Activated CD4-positive, alpha-beta memory T cell treated with anti-CD3 and anti-CD28 coated beads, Interleukin-2, amount 10 ng/mL, durations not matched to agents 7 days and 5 days (primary cell): ENCODE results near the gene FLT3. TPM values are rescaled to one million over a fixed set of nuclear protein-coding genes. Genes with fewer than 3 reads are reported as not detected.
"Not testable (repeated sequence)": the region's sequence is repeated elsewhere in the genome, so short reads cannot be mapped to it uniquely, and the experiment has no call there.

Source experiments
- CTCF ChIA-PET: fragments of 350-600 bp; sonication (Branson Sonifier 250); formaldehyde crosslinking; loops from one replicate; lab custom pipeline; 2021; ENCODE audit warnings: antibody characterized with exemption, inconsistent platforms; lab: Charles Lee
- POLR2A ChIA-PET: fragments of 350-600 bp; sonication (Branson Sonifier 250); formaldehyde crosslinking; loops from one replicate; lab custom pipeline; 2021; ENCODE audit warnings: antibody characterized with exemption; lab: Charles Lee
- DNase-seq: peaks from one replicate; pipeline ENCODE4 v3.0.0-alpha.2; 2020
- H3K27ac Mint-ChIP-seq: one replicate; pipeline ENCODE4 v1.8.0; 2021; ENCODE audit warnings: mild to moderate bottlenecking, mixed read lengths
- H3K27me3 Mint-ChIP-seq: one replicate; pipeline ENCODE4 v1.8.0; 2021; ENCODE audit warnings: mixed read lengths
- H3K36me3 Mint-ChIP-seq: one replicate; pipeline ENCODE4 v1.8.0; 2021; ENCODE audit warnings: low read depth, mixed read lengths
- H3K4me1 Mint-ChIP-seq: one replicate; pipeline ENCODE4 v1.8.0; 2021; ENCODE audit warnings: mixed read lengths
- H3K4me3 Mint-ChIP-seq: one replicate; pipeline ENCODE4 v1.8.0; 2021; ENCODE audit warnings: mild to moderate bottlenecking, mixed read lengths
- H3K9me3 Mint-ChIP-seq: one replicate; pipeline ENCODE4 v1.8.0; 2021; ENCODE audit warnings: mixed read lengths
- total RNA-seq, 2 experiments: library from RNA; stranded (reverse); gene quantifications; one replicate each; pipeline ENCODE4 v1.2.3, GENCODE V29; 2021

FLT3 gene
- total RNA-seq, 2 experiments from 2014 or later = not detected

DNA sequence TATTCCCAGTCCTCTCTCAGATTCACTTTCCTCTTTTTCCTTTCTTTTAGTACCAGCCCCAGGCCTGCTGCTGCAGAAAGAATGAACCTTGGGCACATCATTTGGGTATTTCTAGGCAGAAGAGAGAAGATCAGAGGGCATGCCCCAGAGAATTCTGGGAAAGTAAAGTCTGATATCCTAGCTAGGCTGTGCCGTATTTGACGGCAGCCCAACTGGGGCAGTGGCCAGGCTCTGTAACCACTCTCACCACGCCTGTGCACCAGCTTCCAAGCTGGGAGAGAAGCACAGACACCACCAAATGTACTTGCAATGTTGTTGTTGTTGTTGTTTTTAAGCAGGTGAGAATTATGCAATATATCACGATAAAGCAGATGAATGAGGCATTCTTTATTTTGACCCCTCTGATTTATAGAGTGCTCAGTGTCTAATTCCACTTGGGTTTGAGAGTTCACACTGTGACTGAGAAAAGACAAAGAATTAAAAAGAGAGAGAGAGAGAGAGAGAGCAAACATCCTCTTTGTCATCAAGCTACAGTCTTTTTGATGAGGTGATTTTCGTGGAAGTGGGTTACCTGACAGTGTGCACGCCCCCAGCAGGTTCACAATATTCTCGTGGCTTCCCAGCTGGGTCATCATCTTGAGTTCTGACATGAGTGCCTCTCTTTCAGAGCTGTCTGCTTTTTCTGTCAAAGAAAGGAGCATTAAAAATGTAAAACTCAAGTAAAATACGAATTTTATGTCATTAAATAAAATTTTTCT, 72.6 kb downstream of the FLT3 start:
- peaks cover 14% of the 10 kb centered on the region for H3K27me3 Mint-ChIP-seq
- H3K27ac Mint-ChIP-seq = no peak overlapping the region
- H3K4me1 Mint-ChIP-seq = no peaks in the 10 kb centered on the region
- CTCF ChIA-PET = no interaction called here
- no peak for DNase-seq
- H3K9me3 Mint-ChIP-seq = no peaks in the 10 kb centered on the region
- POLR2A ChIA-PET = no interaction called here
- H3K4me3 Mint-ChIP-seq = no peak overlapping the region
- H3K36me3 Mint-ChIP-seq = no peaks in the 10 kb centered on the region

GRCh38 chr13:28027071-28027470, 73.3 kb downstream of the FLT3 start:
- DNase-seq = no peak
- Mint-ChIP-seq H3K9me3 (no peaks in the 10 kb centered on the region), H3K4me1 (no peaks in the 10 kb centered on the region), H3K27ac (no peak overlapping the region), H3K27me3 (peaks cover 14% of the 10 kb centered on the region), H3K36me3 (no peaks in the 10 kb centered on the region), H3K4me3 (no peak overlapping the region)
- ChIA-PET CTCF (no interaction called here), POLR2A (no interaction called here)

DNA sequence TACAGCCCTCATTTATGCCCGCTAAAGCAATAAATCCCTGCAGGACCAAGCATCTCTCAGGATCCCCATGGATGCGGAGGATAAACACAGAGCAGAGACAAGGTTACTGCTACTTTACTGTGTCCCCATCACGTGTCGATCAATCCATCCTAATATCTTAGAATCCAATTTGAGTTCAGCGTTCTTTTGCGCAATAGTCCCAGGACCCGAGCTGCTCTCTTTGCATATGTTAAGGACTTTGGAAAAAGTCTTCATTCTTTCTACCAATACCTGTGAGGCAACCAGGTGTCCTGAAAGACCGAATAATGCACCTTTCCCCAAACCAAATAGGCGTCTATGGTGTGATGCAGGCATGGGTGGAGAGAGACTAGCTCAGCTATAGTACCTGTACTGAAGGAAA, 73.9 kb downstream of the FLT3 start:
- DNase-seq = no peak
- Mint-ChIP-seq H3K27ac (no peak overlapping the region), H3K27me3 (peaks cover 10% of the 10 kb centered on the region), H3K4me3 (no peak overlapping the region), H3K36me3 (no peaks in the 10 kb centered on the region), H3K9me3 (no peaks in the 10 kb centered on the region), H3K4me1 (no peaks in the 10 kb centered on the region)
- ChIA-PET CTCF (no interaction called here), POLR2A (no interaction called here)

DNA sequence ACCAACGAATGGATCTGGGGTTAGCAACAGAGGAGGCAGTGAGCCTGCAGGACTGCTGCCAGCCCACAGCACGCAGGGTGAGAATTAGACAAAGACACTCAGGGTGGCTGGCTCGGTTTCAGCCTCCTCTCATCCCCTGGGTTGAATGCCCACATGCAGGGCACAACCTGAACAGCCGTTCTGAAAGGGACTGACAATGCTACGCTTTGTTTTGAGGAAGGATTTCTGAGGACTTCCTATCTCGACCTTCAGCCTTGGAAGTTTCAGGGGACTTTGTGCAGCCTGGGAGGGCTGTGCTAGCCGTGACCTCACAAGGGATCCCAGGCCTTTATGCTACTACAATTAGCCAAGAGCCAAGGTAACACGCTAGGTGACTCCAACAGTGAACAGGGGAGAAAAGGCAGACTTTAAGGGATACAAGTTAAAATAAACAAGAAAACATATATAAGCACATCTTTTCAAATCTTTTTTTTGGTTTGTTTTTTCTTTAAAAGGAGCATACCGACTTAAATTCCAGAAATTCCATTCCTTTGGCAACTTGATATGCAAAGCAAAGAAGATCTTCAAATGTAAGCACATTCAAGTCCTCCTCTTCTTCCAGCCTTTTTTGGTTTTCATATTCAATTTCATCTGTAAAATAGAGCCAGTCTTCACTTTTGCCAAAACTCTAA, 77.4 kb downstream of the FLT3 start:
- H3K4me3 Mint-ChIP-seq = no peak overlapping the region
- H3K27me3 Mint-ChIP-seq = peaks cover 9% of the 10 kb centered on the region
- H3K4me1 Mint-ChIP-seq = no peaks in the 10 kb centered on the region
- DNase-seq = no peak
- H3K27ac Mint-ChIP-seq = no peak overlapping the region
- ChIA-PET POLR2A (no interaction called here), CTCF (no interaction called here)
- no peaks in the 10 kb centered on the region for H3K36me3 Mint-ChIP-seq
- H3K9me3 Mint-ChIP-seq = no peaks in the 10 kb centered on the region

DNA sequence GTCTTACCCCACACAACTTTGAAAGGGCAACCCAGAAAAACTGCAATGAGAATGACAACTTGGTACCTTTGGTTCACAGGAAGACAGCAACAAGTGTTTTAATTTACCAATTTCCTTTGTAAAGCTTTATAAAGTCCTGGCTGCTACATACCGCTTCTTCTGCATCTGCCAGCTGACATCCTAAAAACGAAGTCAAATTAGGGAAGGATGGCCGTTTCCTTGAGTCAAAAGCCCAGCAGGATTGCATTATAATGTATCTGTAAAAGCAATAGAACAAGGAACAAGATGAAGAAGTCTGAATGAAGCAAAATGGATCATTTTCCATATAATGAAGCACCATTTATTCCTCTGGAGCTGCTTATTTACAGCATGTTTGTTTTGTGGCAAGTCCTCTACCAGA, 86.1 kb downstream of the FLT3 start:
- Mint-ChIP-seq H3K4me3 (no peak overlapping the region), H3K36me3 (no peaks in the 10 kb centered on the region), H3K27ac (no peak overlapping the region), H3K4me1 (peaks cover 1% of the 10 kb centered on the region), H3K27me3 (peaks cover 11% of the 10 kb centered on the region), H3K9me3 (no peaks in the 10 kb centered on the region)
- ChIA-PET CTCF (no interaction called here), POLR2A (no interaction called here)
- DNase-seq = no peak

- POLR2A ChIA-PET = no interaction called here
- no peaks in the 10 kb centered on the region for H3K36me3 Mint-ChIP-seq
Observed at GRCh38 chr13:28013482-28013881, 86.9 kb downstream of the FLT3 start.

GRCh38 chr13:28012896-28013295, 87.5 kb downstream of the FLT3 start:
- Mint-ChIP-seq H3K4me3 (no peak overlapping the region), H3K4me1 (peaks cover 1% of the 10 kb centered on the region), H3K27ac (no peak overlapping the region), H3K36me3 (no peaks in the 10 kb centered on the region), H3K9me3 (no peaks in the 10 kb centered on the region), H3K27me3 (peaks cover 11% of the 10 kb centered on the region)
- ChIA-PET CTCF (no interaction called here), POLR2A (no interaction called here)
- no peak for DNase-seq

More at GRCh38 chr13:28013482-28013881, 86.9 kb downstream of the FLT3 start:
- no peak for DNase-seq
- peaks cover 1% of the 10 kb centered on the region for H3K4me1 Mint-ChIP-seq
- CTCF ChIA-PET = no interaction called here
- H3K4me3 Mint-ChIP-seq = no peak overlapping the region
- H3K27me3 Mint-ChIP-seq = peaks cover 11% of the 10 kb centered on the region
- no peaks in the 10 kb centered on the region for H3K9me3 Mint-ChIP-seq
- no peak overlapping the region for H3K27ac Mint-ChIP-seq

- H3K36me3 Mint-ChIP-seq = no peaks in the 10 kb centered on the region
- no peaks in the 10 kb centered on the region for H3K9me3 Mint-ChIP-seq
- POLR2A ChIA-PET = no interaction called here
- CTCF ChIA-PET = no interaction called here
- H3K27me3 Mint-ChIP-seq = peaks cover 11% of the 10 kb centered on the region
- H3K4me3 Mint-ChIP-seq = no peak overlapping the region
- no peak for DNase-seq
- no peak overlapping the region for H3K27ac Mint-ChIP-seq
- H3K4me1 Mint-ChIP-seq = peaks cover 1% of the 10 kb centered on the region
Observed at GRCh38 chr13:28012383-28012782, 88.0 kb downstream of the FLT3 start.

- Mint-ChIP-seq H3K36me3 (no peaks in the 10 kb centered on the region), H3K4me1 (peaks cover 1% of the 10 kb centered on the region), H3K4me3 (no peak overlapping the region), H3K9me3 (no peaks in the 10 kb centered on the region), H3K27ac (no peak overlapping the region), H3K27me3 (peaks cover 5% of the 10 kb centered on the region)
- CTCF ChIA-PET = no interaction called here
- POLR2A ChIA-PET = no interaction called here
- DNase-seq = no peak
Observed at GRCh38 chr13:28010046-28010445, 90.3 kb downstream of the FLT3 start.

DNA sequence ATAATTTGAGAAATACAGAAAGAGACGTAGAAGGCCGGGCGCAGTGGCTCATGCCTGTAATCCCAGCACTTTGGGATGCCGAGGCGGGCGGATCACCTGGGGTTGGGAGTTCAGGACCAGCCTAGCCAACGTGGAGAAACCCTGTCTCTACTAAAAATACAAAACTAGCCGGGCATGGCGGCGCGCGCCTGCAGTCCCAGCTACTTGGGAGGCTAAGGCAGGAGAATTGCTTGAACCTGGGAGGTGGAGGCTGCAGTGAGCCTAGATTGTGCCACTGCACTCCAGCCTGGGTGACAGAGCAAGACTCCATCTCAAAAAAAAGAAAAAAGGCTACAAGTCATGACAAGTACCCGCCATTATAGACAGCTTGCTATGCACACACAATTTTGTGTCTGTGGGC, 95.4 kb downstream of the FLT3 start:
- H3K4me3 Mint-ChIP-seq, H3K27me3 Mint-ChIP-seq, H3K36me3 Mint-ChIP-seq, DNase-seq, POLR2A ChIA-PET, H3K4me1 Mint-ChIP-seq, H3K27ac Mint-ChIP-seq, H3K9me3 Mint-ChIP-seq, CTCF ChIA-PET: not testable (repeated sequence)

DNA sequence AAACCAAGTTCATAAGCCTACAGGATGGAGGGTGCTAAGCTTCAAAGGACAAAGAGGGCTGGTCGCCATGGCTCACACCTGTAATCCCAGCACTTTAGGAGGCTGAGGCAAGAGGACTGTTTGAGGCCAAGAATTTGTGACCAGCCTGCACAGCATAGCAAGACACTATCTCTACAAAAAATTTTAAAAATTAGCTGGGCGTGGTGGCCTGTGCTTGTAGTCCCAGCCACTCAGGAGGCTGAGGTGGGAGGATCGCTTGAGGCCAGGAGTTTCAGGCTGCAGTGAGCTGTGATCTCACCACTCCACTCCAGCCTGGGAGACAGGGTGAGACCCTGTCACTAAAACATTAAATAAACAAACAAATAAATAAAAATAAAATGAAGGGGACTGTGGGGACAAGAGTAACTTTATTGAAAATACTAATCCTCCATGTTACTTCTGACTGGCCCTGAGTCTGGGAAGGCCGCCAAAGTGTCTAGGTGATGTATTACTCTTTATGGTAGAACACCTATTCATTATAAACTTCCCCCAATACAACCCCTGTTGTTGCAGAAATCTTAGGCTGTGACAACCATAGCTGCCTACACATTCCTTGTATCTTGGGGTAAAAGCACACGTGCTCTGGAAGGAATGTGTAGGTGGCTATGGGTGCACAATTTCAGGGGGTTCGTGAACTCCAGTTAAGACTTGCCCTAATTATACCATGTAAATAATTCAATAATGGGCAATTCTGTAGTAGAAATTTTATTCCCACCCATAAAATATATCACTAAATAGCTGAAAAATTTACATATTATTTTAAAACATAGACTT, 97.3 kb downstream of the FLT3 start:
- ChIA-PET CTCF (interaction anchor here (0.6 to 1.9 kb wide), 3 partner anchors 19 to 641 kb away, joined by 3 to 8 read pairs (median 4); no protein-coding TSS in a partner anchor), POLR2A (no interaction called here)
- no peaks in the 10 kb centered on the region for H3K4me1 Mint-ChIP-seq
- H3K36me3 Mint-ChIP-seq = no peaks in the 10 kb centered on the region
- no peak overlapping the region for H3K27ac Mint-ChIP-seq
- no peak for DNase-seq
- no peaks in the 10 kb centered on the region for H3K9me3 Mint-ChIP-seq
- no peak overlapping the region for H3K4me3 Mint-ChIP-seq
- no peaks in the 10 kb centered on the region for H3K27me3 Mint-ChIP-seq

GRCh38 chr13:28001837-28002473, 98.4 kb downstream of the FLT3 start:
- POLR2A ChIA-PET = no interaction called here
- no peaks in the 10 kb centered on the region for H3K4me1 Mint-ChIP-seq
- H3K36me3 Mint-ChIP-seq = no peaks in the 10 kb centered on the region
- H3K9me3 Mint-ChIP-seq = no peaks in the 10 kb centered on the region
- no peak overlapping the region for H3K27ac Mint-ChIP-seq
- H3K4me3 Mint-ChIP-seq = no peak overlapping the region
- CTCF ChIA-PET = no interaction called here
- no peak for DNase-seq
- no peaks in the 10 kb centered on the region for H3K27me3 Mint-ChIP-seq

DNA sequence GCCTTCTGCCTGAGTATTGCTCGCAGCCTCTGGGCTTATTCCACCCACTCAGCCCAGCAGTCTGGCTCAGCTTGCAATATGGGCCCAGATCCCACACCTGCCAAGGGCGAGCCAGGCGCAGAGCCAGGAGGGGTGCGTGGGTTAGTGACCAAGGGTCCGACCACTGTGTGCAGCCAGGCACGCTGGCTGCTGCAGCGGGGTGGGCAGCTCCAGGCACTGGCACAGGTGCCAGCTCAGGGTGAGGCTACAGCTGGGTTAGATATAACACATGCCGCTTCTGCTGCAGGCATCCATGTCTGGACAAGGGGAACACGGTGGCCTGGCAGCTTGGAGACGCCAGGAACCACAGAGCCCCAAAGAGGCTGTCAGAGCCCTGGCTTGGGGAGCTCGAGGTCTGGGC, 99.3 kb downstream of the FLT3 start:
- Mint-ChIP-seq H3K4me1 (no peaks in the 10 kb centered on the region), H3K27ac (no peak overlapping the region), H3K36me3 (no peaks in the 10 kb centered on the region), H3K9me3 (no peaks in the 10 kb centered on the region), H3K4me3 (no peak overlapping the region), H3K27me3 (no peaks in the 10 kb centered on the region)
- POLR2A ChIA-PET = no interaction called here
- no peak for DNase-seq
- CTCF ChIA-PET = no interaction called here
